Uterus (tissue), 2 donors: ENCODE measurements around the gene NUP188.

Source experiments
- CTCF ChIP-seq, 4 experiments: fragments of 200-600 bp in 2 of 4; fragments of 450-650 bp in 2 of 4; sonication (generic) in 2 of 4; IDR thresholded peaks; one replicate each; pipeline ENCODE4 v1.5.1; 2016 to 2019; ENCODE audit warnings: antibody characterized with exemption in 4 of 4, mild to moderate bottlenecking in 2 of 4, moderate library complexity in 1 of 4
- POLR2A ChIP-seq, 2 donors: fragments of 450-650 bp; IDR thresholded peaks; one replicate each; pipeline ENCODE4 v1.6.1; 2016; ENCODE audit warnings: antibody characterized with exemption in 2 of 2, mild to moderate bottlenecking in 1 of 2, moderate library complexity in 1 of 2

GRCh38 chr9:128910906-128911305 lies 36.6 kb upstream of the NUP188 start:
- TF ChIP-seq POLR2A (IDR thresholded peaks at IDR 0.05) (no peak), CTCF (IDR thresholded peaks at IDR 0.05) (no peak)
